A549 (cell line): Measurements from ENCODE around the gene PRMT9. TPM values are rescaled to one million over a fixed set of nuclear protein-coding genes. Genes with fewer than 3 reads are reported as not detected.

Experiments used
- ATAC-seq, 2 experiments: fragments of 200-7000 bp in 1 of 2; fragments of >200 bp in 1 of 2; cut with Nextera tagmentation in 1 of 2; cut with Tn5 transposase in 1 of 2; 3 replicates each; pipeline versions ENCODE4 v1.8.0 to v1.9.1; 2018 to 2020; ENCODE audit warnings: mild to moderate bottlenecking in 1 of 2, moderate library complexity in 1 of 2
- CTCF ChIA-PET: fragments of 300-600 bp; sonication (Branson Sonifier 250); formaldehyde crosslinking; extraction: SDS; loops from one replicate; lab custom pipeline; 2021; ENCODE audit warnings: antibody characterized with exemption, inconsistent platforms; lab: Yijun Ruan, JAX
- POLR2A ChIA-PET: fragments of 350-600 bp; formaldehyde crosslinking; extraction: SDS; loops from one replicate; lab custom pipeline; 2021; ENCODE audit warnings: antibody characterized with exemption, inconsistent platforms; lab: Yijun Ruan, JAX
- DNase-seq, 2 experiments: peaks; one replicate each; pipeline versions ENCODE4 v3.0.0 to v3.0.0-alpha.2; 2011 to 2016; ENCODE audit warnings: low read depth in 1 of 2, low spot score in 1 of 2
- FAIRE-seq: peaks from 2 replicates; lab custom pipeline; 2011; peaks lifted over from hg19 to GRCh38; lab: Jason Lieb, UNC
- H3K27ac ChIP-seq, 2 experiments: fragments of >200 bp; sonication (Bioruptor Twin); formaldehyde crosslinking; 3 replicates each; pipeline ENCODE4 v1.5.1; 2016 to 2017
- H3K4me1 ChIP-seq: fragments of >200 bp; sonication (Bioruptor Twin); formaldehyde crosslinking; 3 replicates; pipeline ENCODE4 v1.6.1; 2016
- H3K4me2 ChIP-seq: fragments of >200 bp; sonication (Bioruptor Twin); formaldehyde crosslinking; 3 replicates; pipeline ENCODE4 v1.6.1; 2016
- H3K4me3 ChIP-seq: fragments of >200 bp; sonication (Bioruptor Twin); formaldehyde crosslinking; 3 replicates; pipeline ENCODE4 v1.5.1; 2016
- H3K9me3 ChIP-seq: fragments of >200 bp; sonication (Bioruptor Twin); formaldehyde crosslinking; 3 replicates; pipeline ENCODE4 v1.6.1; 2016
- CHD2 ChIP-seq: fragments of 150-350 bp; IDR thresholded peaks from 2 replicates; pipeline ENCODE4 v1.6.1; 2014; ENCODE audit warnings: low read length; ENCODE audit not compliant: partially characterized antibody
- CHD4 ChIP-seq: fragments of 200-600 bp; sonication (generic); IDR thresholded peaks from 2 replicates; pipeline ENCODE4 v1.6.1; 2016; ENCODE audit warnings: antibody characterized with exemption, mild to moderate bottlenecking, borderline replicate concordance
- FOSL2 ChIP-seq, 2 experiments: fragments of 450-650 bp in 1 of 2; fragments of >200 bp in 1 of 2; sonication (Bioruptor Twin) in 1 of 2; formaldehyde crosslinking; IDR thresholded peaks; 2 replicates each; pipeline versions ENCODE4 v1.5.0 to v1.6.1; 2016 to 2020; ENCODE audit warnings: mild to moderate bottlenecking in 1 of 2, moderate library complexity in 1 of 2
- GATA3 ChIP-seq: IDR thresholded peaks from 2 replicates; pipeline ENCODE4 v1.6.1; 2012; ENCODE audit warnings: borderline replicate concordance
- HOXA7 ChIP-seq: fragments of 250-450 bp; sonication (Bioruptor Pico); IDR thresholded peaks from 2 replicates; pipeline ENCODE4 v1.5.0; 2020; ENCODE audit warnings: mild to moderate bottlenecking, moderate library complexity
- HOXB13 ChIP-seq: fragments of 250-450 bp; sonication (Bioruptor Pico); IDR thresholded peaks from 2 replicates; pipeline ENCODE4 v1.5.0; 2020; ENCODE audit warnings: low read depth, mild to moderate bottlenecking, moderate library complexity
- HOXB5 ChIP-seq: fragments of 250-450 bp; sonication (Bioruptor Pico); IDR thresholded peaks from 2 replicates; pipeline ENCODE4 v1.5.0; 2020; ENCODE audit warnings: mild to moderate bottlenecking, moderate library complexity
- JUNB ChIP-seq: fragments of >200 bp; sonication (Bioruptor Twin); formaldehyde crosslinking; IDR thresholded peaks from 2 replicates; pipeline ENCODE4 v1.6.1; 2016
- MYC ChIP-seq: IDR thresholded peaks from 2 replicates; pipeline ENCODE4 v1.6.1; 2012; ENCODE audit warnings: mild to moderate bottlenecking, inconsistent platforms, low read length, improper control_type of control experiment, borderline replicate concordance
- NPAS2 ChIP-seq: fragments of 250-450 bp; sonication (Bioruptor Pico); IDR thresholded peaks from 2 replicates; pipeline ENCODE4 v1.8.0; 2022; ENCODE audit warnings: mild to moderate bottlenecking, moderate library complexity, borderline replicate concordance
- PHF8 ChIP-seq: fragments of 200-600 bp; sonication (generic); IDR thresholded peaks from 2 replicates; pipeline ENCODE4 v1.6.1; 2016; ENCODE audit warnings: low read depth, mild to moderate bottlenecking, antibody characterized with exemption, moderate library complexity, borderline replicate concordance
- POLR2A ChIP-seq: IDR thresholded peaks from 2 replicates; pipeline ENCODE4 v1.6.1; 2012; ENCODE audit warnings: mild to moderate bottlenecking, low read length
- RAD21 ChIP-seq, 2 experiments: fragments of >200 bp in 1 of 2; sonication (Bioruptor Twin) in 1 of 2; formaldehyde crosslinking in 1 of 2; IDR thresholded peaks in 1 of 2; conservative IDR thresholded peaks in 1 of 2; 2 replicates in 1 of 2; 3 replicates in 1 of 2; pipeline ENCODE4 v1.6.1; 2012 to 2018; ENCODE audit warnings: inconsistent platforms in 1 of 2
- RCOR1 ChIP-seq: fragments of 150-350 bp; IDR thresholded peaks from 2 replicates; pipeline ENCODE4 v1.6.1; 2014; ENCODE audit warnings: antibody characterized with exemption, low read length, low read depth
- RFX5 ChIP-seq: fragments of 450-650 bp; IDR thresholded peaks from 2 replicates; pipeline ENCODE4 v1.7.1; 2014; ENCODE audit warnings: antibody characterized with exemption, mild to moderate bottlenecking, moderate library complexity
- SMC3 ChIP-seq: fragments of >200 bp; sonication (Bioruptor Twin); formaldehyde crosslinking; IDR thresholded peaks from 3 replicates; pipeline ENCODE4 v1.6.1; 2018; ENCODE audit warnings: inconsistent platforms
- SREBF2 ChIP-seq: fragments of 450-650 bp; IDR thresholded peaks from 2 replicates; pipeline ENCODE4 v1.6.1; 2014; ENCODE audit warnings: mild to moderate bottlenecking, moderate library complexity
- ZNF302 ChIP-seq: fragments of 250-450 bp; sonication (Bioruptor Pico); IDR thresholded peaks from 2 replicates; pipeline ENCODE4 v1.9.0; 2021; ENCODE audit warnings: inconsistent platforms, mild to moderate bottlenecking, moderate library complexity
- WGBS: methylation state at CpG from one replicate; pipeline ENCODE4 v1.1.6; 2017; ENCODE audit errors: missing lambda C conversion rate; 5-methylcytosine and 5-hydroxymethylcytosine counted together
- polyA plus RNA-seq, 4 experiments: library from polyadenylated mRNA; depleted of rRNA in 3 of 4; stranded (reverse); fragments of >200 nt; fragmentation: RNase III in 1 of 4; extraction: RNeasy Plus Mini Kit Qiagen cat#74134 plus additional on column Dnase treatment in 1 of 4; gene quantifications; 2 replicates in 3 of 4; 3 replicates in 1 of 4; pipeline ENCODE4 v1.2.3, GENCODE V29; 2011 to 2017
- TF ChIP-seq, protein P1 (sequence below): fragments of >200 bp; sonication (Bioruptor Twin); formaldehyde crosslinking; IDR thresholded peaks from 3 replicates; pipeline ENCODE4 v1.6.1; 2016
- TF ChIP-seq, protein P2 (sequence below): fragments of 250-450 bp; sonication (Bioruptor Pico); IDR thresholded peaks from 2 replicates; pipeline ENCODE4 v1.5.0; 2020; ENCODE audit warnings: low read depth, mild to moderate bottlenecking, moderate library complexity
- TF ChIP-seq, protein P3 (sequence below): IDR thresholded peaks from 2 replicates; pipeline ENCODE4 v1.6.1; 2012; ENCODE audit warnings: low read depth, borderline replicate concordance

Gene PRMT9
- polyA plus RNA-seq, 2 of the 4 experiments (the other 2 are of a cell fraction), result 2.8 to 6.3 TPM

DNA sequence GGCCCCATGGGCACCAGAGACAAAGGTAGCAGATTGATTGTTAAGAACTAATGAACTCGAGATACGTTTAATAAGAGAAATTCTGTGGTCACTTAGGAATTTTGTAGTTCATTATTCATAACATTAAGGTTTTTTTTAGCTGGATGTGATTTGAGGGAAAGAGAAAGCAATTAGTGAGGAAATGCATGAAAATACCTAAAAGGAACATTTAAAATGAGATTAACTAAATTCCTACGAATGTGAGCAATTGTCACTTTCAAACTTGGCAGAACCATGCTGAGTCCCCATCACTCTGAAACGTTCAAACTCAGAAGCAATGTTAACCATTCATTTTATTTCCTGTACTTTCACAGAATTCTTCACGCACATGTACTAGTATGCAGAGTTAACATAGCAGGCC lies 5.9 kb downstream of the PRMT9 start (continued):
- TF ChIP-seq NPAS2 (CRISPR knock-in tag) (no peak), CHD4 (no peak)
- TF ChIP-seq, protein P1, sequence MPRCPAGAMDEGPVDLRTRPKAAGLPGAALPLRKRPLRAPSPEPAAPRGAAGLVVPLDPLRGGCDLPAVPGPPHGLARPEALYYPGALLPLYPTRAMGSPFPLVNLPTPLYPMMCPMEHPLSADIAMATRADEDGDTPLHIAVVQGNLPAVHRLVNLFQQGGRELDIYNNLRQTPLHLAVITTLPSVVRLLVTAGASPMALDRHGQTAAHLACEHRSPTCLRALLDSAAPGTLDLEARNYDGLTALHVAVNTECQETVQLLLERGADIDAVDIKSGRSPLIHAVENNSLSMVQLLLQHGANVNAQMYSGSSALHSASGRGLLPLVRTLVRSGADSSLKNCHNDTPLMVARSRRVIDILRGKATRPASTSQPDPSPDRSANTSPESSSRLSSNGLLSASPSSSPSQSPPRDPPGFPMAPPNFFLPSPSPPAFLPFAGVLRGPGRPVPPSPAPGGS, result no peak
- TF ChIP-seq, all 56 proteins: peak for 0

DNA sequence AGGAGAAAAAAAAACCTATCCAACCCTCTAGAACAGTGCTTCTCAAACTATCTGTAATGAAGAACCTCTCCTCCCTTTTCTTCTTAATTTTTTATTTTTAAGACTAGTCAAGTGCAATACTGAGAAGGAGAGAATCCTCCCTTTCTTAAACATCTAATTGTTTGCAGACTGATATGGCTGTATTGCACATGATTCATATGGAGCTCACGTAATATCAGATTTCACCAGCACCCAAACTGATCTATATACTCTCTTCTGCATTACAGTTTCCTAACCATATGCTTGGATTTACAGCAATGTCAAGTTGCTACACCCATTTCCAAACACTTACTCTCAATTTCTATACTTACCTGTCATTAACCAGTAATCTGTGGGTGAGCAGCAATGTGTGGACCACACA lies 9.5 kb downstream of the PRMT9 start:
- Histone ChIP-seq H3K9me3 (no peaks in the 10 kb centered on the region), H3K27ac (no peak overlapping the region), H3K4me3 (no peak overlapping the region), H3K4me2 (no peak overlapping the region), H3K4me1 (no peaks in the 10 kb centered on the region)
- FAIRE-seq (no peak), ATAC-seq (no peak), DNase-seq (no peak)
- no peak for TF ChIP-seq FOSL2 (IDR thresholded peaks at IDR 0.05)
- TF ChIP-seq FOSL2 (CRISPR knock-in tag; IDR thresholded peaks at IDR 0.05), result no peak
- no peak for TF ChIP-seq PHF8
- TF ChIP-seq, protein P2, sequence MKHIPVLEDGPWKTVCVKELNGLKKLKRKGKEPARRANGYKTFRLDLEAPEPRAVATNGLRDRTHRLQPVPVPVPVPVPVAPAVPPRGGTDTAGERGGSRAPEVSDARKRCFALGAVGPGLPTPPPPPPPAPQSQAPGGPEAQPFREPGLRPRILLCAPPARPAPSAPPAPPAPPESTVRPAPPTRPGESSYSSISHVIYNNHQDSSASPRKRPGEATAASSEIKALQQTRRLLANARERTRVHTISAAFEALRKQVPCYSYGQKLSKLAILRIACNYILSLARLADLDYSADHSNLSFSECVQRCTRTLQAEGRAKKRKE (CRISPR knock-in tag), result no peak
- no peak for TF ChIP-seq RCOR1
- TF ChIP-seq NPAS2 (CRISPR knock-in tag), result no peak
- TF ChIP-seq, protein P3, sequence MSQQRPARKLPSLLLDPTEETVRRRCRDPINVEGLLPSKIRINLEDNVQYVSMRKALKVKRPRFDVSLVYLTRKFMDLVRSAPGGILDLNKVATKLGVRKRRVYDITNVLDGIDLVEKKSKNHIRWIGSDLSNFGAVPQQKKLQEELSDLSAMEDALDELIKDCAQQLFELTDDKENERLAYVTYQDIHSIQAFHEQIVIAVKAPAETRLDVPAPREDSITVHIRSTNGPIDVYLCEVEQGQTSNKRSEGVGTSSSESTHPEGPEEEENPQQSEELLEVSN, result no peak
- no peak for TF ChIP-seq HOXB13 (CRISPR knock-in tag)
- TF ChIP-seq POLR2A, result no peak
- TF ChIP-seq SMC3, result no peak
- TF ChIP-seq SREBF2, result no peak
- TF ChIP-seq CHD2, result no peak
- no peak for TF ChIP-seq GATA3
- no peak for TF ChIP-seq RAD21 (conservative IDR thresholded peaks at IDR 0.05 in 1 of 2, IDR thresholded peaks at IDR 0.05 in 1 of 2)
- no peak for TF ChIP-seq HOXB5
- CTCF ChIA-PET, result interaction anchor here (1.3 kb wide), 1 partner anchor 192 kb away, joined by 6 read pairs; no protein-coding TSS in a partner anchor
- WGBS, result 80% methylated on average over 1 of the region's 1 CpG
- POLR2A ChIA-PET, result no interaction called here

DNA sequence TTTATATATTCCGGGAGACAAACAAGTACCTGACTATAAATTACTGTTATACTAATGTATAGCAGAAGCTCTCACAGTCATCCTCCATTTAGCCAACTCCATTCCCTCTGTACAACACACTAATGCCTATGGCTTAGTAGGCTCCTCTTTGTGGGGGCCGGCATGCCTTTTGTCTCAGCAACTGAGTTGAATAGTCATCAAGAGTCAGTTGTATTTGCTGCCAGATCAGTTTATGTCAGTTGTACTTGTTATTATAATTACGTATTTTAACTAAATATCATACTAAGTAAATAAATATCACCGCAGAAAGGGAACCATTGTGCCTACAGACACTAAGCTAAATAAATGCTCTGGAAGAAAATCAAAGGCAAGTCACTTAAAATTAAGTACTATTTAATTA lies 9.9 kb downstream of the PRMT9 start:
- no peak for TF ChIP-seq RFX5
- no peak for TF ChIP-seq MYC
- TF ChIP-seq, protein P1, result no peak
- TF ChIP-seq JUNB, result no peak
- no peak for TF ChIP-seq HOXA7 (CRISPR knock-in tag)
- no peak for TF ChIP-seq ZNF302 (CRISPR knock-in tag)
- no peak for TF ChIP-seq PHF8
- H3K4me3 ChIP-seq, result no peak overlapping the region
- POLR2A ChIA-PET, result no interaction called here
- 92% methylated on average over 4 of the region's 4 CpGs for WGBS
- FAIRE-seq (no peak), ATAC-seq (no peak), DNase-seq (no peak)
- no peaks in the 10 kb centered on the region for H3K9me3 ChIP-seq
- CTCF ChIA-PET, result interaction anchor here (1.3 kb wide), 1 partner anchor 192 kb away, joined by 6 read pairs; no protein-coding TSS in a partner anchor
- H3K4me2 ChIP-seq, result no peak overlapping the region
- H3K27ac ChIP-seq, result no peak overlapping the region
- no peaks in the 10 kb centered on the region for H3K4me1 ChIP-seq
